ENCODE measurements around the gene SSB.

DNA sequence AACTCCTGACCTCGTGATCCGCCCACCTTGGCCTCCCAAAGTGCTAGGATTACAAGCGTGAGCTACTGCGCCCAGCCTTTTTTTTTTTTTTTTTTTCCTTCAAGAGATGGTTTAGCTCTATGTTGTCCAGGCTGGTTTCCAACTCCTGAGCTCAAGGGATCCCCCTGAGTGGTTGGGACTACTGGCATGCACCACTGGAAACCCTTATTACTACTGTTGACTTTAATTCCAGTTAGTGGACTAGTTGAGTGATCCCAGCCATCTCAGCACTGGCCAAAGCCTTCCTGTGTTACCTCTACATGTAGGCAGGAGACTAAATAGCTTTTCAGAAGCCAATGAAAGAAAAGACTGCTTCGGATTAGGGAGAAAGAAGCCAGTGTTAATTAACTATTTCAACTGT lies 8.1 kb upstream of the SSB start:
- TF ChIP-seq, protein P1, sequence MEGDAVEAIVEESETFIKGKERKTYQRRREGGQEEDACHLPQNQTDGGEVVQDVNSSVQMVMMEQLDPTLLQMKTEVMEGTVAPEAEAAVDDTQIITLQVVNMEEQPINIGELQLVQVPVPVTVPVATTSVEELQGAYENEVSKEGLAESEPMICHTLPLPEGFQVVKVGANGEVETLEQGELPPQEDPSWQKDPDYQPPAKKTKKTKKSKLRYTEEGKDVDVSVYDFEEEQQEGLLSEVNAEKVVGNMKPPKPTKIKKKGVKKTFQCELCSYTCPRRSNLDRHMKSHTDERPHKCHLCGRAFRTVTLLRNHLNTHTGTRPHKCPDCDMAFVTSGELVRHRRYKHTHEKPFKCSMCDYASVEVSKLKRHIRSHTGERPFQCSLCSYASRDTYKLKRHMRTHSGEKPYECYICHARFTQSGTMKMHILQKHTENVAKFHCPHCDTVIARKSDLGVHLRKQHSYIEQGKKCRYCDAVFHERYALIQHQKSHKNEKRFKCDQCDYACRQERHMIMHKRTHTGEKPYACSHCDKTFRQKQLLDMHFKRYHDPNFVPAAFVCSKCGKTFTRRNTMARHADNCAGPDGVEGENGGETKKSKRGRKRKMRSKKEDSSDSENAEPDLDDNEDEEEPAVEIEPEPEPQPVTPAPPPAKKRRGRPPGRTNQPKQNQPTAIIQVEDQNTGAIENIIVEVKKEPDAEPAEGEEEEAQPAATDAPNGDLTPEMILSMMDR (conservative IDR thresholded peaks at IDR 0.05) = no peak
- no peak for TF ChIP-seq ZFX (IDR thresholded peaks at IDR 0.05)
